ENCODE data around the gene POLDIP3.
"Not testable (repeated sequence)": the region's sequence is repeated elsewhere in the genome, so short reads cannot be mapped to it uniquely, and the experiment has no call there.

Gene POLDIP3

GRCh38 chr22:42536166-42536565, 78.5 kb downstream of the POLDIP3 start:
- H3K27me3 ChIP-seq (replicated peaks; ENCODE audit: control insufficient read depth, insufficient read depth, low read length): no peaks in the 10 kb centered on the region
- no peak overlapping the region for H3K4me3 ChIP-seq (replicated peaks; ENCODE audit: low read depth, low read length)
- H3K36me3 ChIP-seq (ENCODE audit: control insufficient read depth, insufficient read depth, low read length): no peaks in the 10 kb centered on the region
- no peak for TF ChIP-seq CTCF (IDR thresholded peaks at IDR 0.05; ENCODE audit: insufficient read depth, low read length, poor library complexity, severe bottlenecking)
- no peak for DNase-seq (ENCODE audit: extremely low read depth, insufficient read length)

- not testable (repeated sequence) for DNase-seq (ENCODE audit: extremely low read depth, insufficient read length); H3K27me3 ChIP-seq (replicated peaks; ENCODE audit: control insufficient read depth, insufficient read depth, low read length); H3K36me3 ChIP-seq (ENCODE audit: control insufficient read depth, insufficient read depth, low read length); H3K4me3 ChIP-seq (replicated peaks; ENCODE audit: low read depth, low read length)
Measured at GRCh38 chr22:42535082-42535731, 79.5 kb downstream of the POLDIP3 start.
